Muscle layer of duodenum (tissue), 2 donors: ENCODE data around the gene HMG20A.

ENCODE experiments used
- H3K27ac ChIP-seq: one replicate; pipeline ENCODE4 v1.7.0; 2013; ENCODE audit warnings: mild to moderate bottlenecking, low read length
- H3K27me3 ChIP-seq: one replicate; pipeline ENCODE4 v1.7.0; 2013; ENCODE audit warnings: low read depth, mild to moderate bottlenecking, control low read depth, low read length
- H3K36me3 ChIP-seq, 2 donors: one replicate each; pipeline ENCODE4 v1.7.0; 2013; ENCODE audit warnings: low read length in 2 of 2, control low read depth in 1 of 2, mild to moderate bottlenecking in 1 of 2; ENCODE audit not compliant: insufficient read depth in 2 of 2, control insufficient read depth in 1 of 2
- H3K4me1 ChIP-seq, 2 donors: one replicate each; pipeline ENCODE4 v1.7.0; 2013; ENCODE audit warnings: low read length in 2 of 2, mild to moderate bottlenecking in 2 of 2, control low read depth in 1 of 2, moderate library complexity in 1 of 2; ENCODE audit not compliant: insufficient read depth in 2 of 2, control insufficient read depth in 1 of 2
- H3K4me3 ChIP-seq, 2 donors: one replicate each; pipeline ENCODE4 v1.7.0; 2013; ENCODE audit warnings: low read length in 2 of 2, low read depth in 1 of 2, mild to moderate bottlenecking in 1 of 2
- H3K9me3 ChIP-seq, 2 donors: one replicate each; pipeline ENCODE4 v1.7.0; 2013; ENCODE audit warnings: low read length in 2 of 2, control low read depth in 1 of 2, mild to moderate bottlenecking in 1 of 2; ENCODE audit not compliant: control insufficient read depth in 1 of 2
- donor health status: healthy.

HMG20A gene

DNA sequence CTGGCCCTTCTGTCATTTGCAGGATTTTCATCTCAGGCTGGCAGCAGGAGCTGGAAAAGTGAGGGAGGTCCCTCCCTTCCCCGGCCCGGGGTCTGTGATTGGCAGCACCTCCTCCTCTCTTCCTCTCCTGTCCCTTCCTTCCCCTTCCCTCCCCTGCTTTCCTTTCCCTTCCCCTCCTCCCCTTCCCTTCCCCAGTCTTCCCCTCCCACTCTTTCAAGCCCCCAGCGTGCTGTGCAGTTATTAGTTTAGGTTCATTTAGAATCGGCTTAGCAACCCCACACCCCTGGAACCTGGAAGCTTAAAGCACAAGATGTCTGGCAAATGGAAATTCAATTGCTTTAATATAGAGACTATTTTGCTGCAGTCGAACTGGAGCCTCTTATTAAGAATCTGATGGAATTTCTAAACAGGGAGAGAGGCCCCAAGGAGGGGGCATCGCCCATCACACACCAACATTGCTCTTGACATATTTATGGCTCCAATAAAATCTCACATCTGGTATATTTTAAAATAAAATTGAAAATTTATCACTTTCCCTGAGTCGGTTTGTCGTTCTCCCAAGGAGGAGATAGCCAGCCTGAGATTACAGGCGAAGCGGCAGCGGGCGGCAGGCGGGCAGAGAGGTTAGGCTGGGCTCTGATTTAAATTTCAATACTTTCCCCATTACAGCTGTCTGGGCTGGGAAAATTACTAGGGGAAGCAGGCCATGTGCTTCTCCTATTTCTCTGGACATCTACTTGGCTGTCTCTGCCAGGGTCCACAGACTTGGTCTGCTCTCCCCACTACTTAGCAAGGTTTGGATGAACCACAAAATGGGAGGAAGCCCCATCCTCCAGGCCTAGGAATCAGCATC lies 113.1 kb downstream of the HMG20A start:
- Histone ChIP-seq H3K27ac (no peak overlapping the region), H3K36me3 (no peaks in the 10 kb centered on the region), H3K4me3 (no peak overlapping the region)

More for the DNA sequence above, 113.1 kb downstream of the HMG20A start:
- Histone ChIP-seq H3K4me1 (peaks cover 6 to 8% of the 10 kb centered on the region in 2 donors), H3K9me3 (no peaks in the 10 kb centered on the region), H3K27me3 (no peaks in the 10 kb centered on the region)
